Astrocyte of the spinal cord (primary cell): ENCODE measurements around the gene MGAT5.

Source experiments
- DNase-seq: peaks from one replicate; pipeline ENCODE4 v3.0.0; 2011; ENCODE audit warnings: low read depth, low spot score
- H3K4me3 ChIP-seq: 2 replicates; pipeline ENCODE4 v1.5.1; 2011; ENCODE audit warnings: low read depth, mild to moderate bottlenecking, low read length, moderate library complexity
- in situ Hi-C: cut with HindIII; loops from 2 replicates; pipeline ENCODE4 v1.10.0; 2017; ENCODE audit warnings: low sequenced_read_pairs
- TF ChIP-seq, protein P1 (sequence below): IDR thresholded peaks from 2 replicates; pipeline ENCODE4 v1.5.1; 2012; ENCODE audit warnings: low read depth, mild to moderate bottlenecking, low read length, inconsistent platforms

MGAT5 gene

DNA sequence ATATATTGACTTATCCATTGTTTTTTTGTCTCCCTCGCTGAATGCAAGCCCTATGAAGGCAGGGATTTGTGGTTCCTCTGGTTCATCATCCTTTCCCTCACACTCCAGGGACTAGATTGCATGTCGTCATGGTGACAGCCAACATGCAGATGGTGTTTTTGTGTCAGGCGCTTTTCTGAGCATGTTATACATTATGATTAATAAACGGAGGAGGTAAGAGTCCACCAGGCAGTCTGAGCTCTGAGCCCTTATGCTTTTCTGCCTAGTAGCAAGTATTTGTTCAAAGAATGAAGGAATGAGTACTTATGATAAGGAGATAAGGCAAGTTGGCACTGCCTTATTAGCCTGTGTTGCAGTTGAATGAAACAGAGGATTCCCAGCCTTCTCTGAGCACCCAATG is 181.6 kb downstream of the MGAT5 start:
- no peak for DNase-seq
- no peak overlapping the region for H3K4me3 ChIP-seq
- in situ Hi-C loops: no loop called here
- TF ChIP-seq, protein P1, sequence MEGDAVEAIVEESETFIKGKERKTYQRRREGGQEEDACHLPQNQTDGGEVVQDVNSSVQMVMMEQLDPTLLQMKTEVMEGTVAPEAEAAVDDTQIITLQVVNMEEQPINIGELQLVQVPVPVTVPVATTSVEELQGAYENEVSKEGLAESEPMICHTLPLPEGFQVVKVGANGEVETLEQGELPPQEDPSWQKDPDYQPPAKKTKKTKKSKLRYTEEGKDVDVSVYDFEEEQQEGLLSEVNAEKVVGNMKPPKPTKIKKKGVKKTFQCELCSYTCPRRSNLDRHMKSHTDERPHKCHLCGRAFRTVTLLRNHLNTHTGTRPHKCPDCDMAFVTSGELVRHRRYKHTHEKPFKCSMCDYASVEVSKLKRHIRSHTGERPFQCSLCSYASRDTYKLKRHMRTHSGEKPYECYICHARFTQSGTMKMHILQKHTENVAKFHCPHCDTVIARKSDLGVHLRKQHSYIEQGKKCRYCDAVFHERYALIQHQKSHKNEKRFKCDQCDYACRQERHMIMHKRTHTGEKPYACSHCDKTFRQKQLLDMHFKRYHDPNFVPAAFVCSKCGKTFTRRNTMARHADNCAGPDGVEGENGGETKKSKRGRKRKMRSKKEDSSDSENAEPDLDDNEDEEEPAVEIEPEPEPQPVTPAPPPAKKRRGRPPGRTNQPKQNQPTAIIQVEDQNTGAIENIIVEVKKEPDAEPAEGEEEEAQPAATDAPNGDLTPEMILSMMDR: no peak

GRCh38 chr2:134435936-134436335 is 182.1 kb downstream of the MGAT5 start:
- in situ Hi-C loops: no loop called here
- TF ChIP-seq, protein P1: no peak

DNA sequence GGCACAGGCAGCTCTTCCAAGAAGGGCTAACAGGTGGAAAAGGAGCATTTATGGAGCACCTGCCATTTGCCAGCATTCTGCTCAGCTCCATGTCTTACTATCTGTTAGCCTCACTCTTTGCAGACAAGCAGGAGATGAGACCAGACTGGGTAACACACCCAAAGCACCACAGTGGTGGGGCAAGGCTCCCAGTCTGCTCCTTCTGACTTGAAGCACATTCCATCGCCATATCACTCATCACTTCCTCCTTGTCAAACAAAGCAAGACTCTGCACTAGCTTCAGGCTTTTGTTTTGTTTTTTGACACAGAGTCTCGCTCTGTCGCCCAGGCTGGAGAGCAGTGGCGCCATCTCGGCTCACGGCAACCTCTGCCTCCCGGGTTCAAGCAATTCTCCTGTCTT is 182.8 kb downstream of the MGAT5 start:
- in situ Hi-C loops: no loop called here
- no peak for DNase-seq
- no peak overlapping the region for H3K4me3 ChIP-seq
- TF ChIP-seq, protein P1: no peak

More at GRCh38 chr2:134435936-134436335, 182.1 kb downstream of the MGAT5 start:
- DNase-seq: no peak
- no peak overlapping the region for H3K4me3 ChIP-seq

GRCh38 chr2:134438371-134438770 is 184.5 kb downstream of the MGAT5 start:
- H3K4me3 ChIP-seq: no peak overlapping the region
- no peak for DNase-seq
- TF ChIP-seq, protein P1: no peak
- in situ Hi-C loops: no loop called here

- no peak for DNase-seq
- TF ChIP-seq, protein P1: no peak
- in situ Hi-C loops: no loop called here
- H3K4me3 ChIP-seq: no peak overlapping the region
These were observed 186.6 kb downstream of the MGAT5 start for GRCh38 chr2:134440336-134440909.

- in situ Hi-C loops: no loop called here
- H3K4me3 ChIP-seq: no peak overlapping the region
- DNase-seq: no peak
These were observed 187.4 kb downstream of the MGAT5 start for GRCh38 chr2:134441153-134441863.

More at GRCh38 chr2:134441153-134441863, 187.4 kb downstream of the MGAT5 start:
- TF ChIP-seq, protein P1: no peak
